Measurements from ENCODE around the gene FGD5. TPM values are rescaled to one million over a fixed set of nuclear protein-coding genes. Genes with fewer than 3 reads are reported as not detected.

FGD5 gene
- total RNA-seq, 2 donors from 2014 or later = 15.3 to 17.0 TPM

GRCh38 chr3:14962762-14963161 is 144.0 kb downstream of the FGD5 start:
- H3K36me3 ChIP-seq (ENCODE audit: control insufficient read depth, insufficient read depth, low read length) = peaks cover 30% of the 10 kb centered on the region
- no peak for TF ChIP-seq CTCF (conservative IDR thresholded peaks at IDR 0.05)
- peaks cover 22% of the 10 kb centered on the region for H3K4me1 Mint-ChIP-seq
- H3K4me1 ChIP-seq (ENCODE audit: control insufficient read depth, insufficient read depth, low read length) = peaks cover 5% of the 10 kb centered on the region
- no peak for DNase-seq
- H3K27me3 Mint-ChIP-seq (ENCODE audit: insufficient read depth) = no peaks in the 10 kb centered on the region
- H3K4me3 Mint-ChIP-seq = no peak overlapping the region
- peaks cover 13% of the 10 kb centered on the region for H3K9me3 Mint-ChIP-seq
- no peak overlapping the region for H3K27ac Mint-ChIP-seq
- 93 to 100% methylated on average over 1 to 5 of the region's 5 CpGs for WGBS, 2 experiments (ENCODE audit: insufficient coverage in 1 of 2, insufficient read length in 1 of 2)
- H3K9ac ChIP-seq (ENCODE audit: extremely low read depth, low read length, poor library complexity, severe bottlenecking) = no peak overlapping the region
- H3K9me3 ChIP-seq (ENCODE audit: control insufficient read depth, low read length) = peaks cover 19% of the 10 kb centered on the region
- peaks cover 43% of the 10 kb centered on the region for H3K36me3 Mint-ChIP-seq (ENCODE audit: low read depth)
- H3K4me3 ChIP-seq (ENCODE audit: low read length) = no peak overlapping the region
- H3K27me3 ChIP-seq (ENCODE audit: control insufficient read depth, insufficient read depth, low read length, poor library complexity, severe bottlenecking) = no peaks in the 10 kb centered on the region
- no peak overlapping the region for H3K27ac ChIP-seq (ENCODE audit: low read depth, low read length)

GRCh38 chr3:14967285-14967684 is 148.5 kb downstream of the FGD5 start:
- Mint-ChIP-seq H3K9me3 (peaks cover 17% of the 10 kb centered on the region), H3K4me1 (no peaks in the 10 kb centered on the region), H3K4me3 (no peak overlapping the region), H3K36me3 (ENCODE audit: low read depth) (peaks cover 58% of the 10 kb centered on the region), H3K27me3 (ENCODE audit: insufficient read depth) (no peaks in the 10 kb centered on the region), H3K27ac (no peak overlapping the region)
- no peak for DNase-seq
- WGBS, 2 experiments (ENCODE audit: insufficient coverage in 1 of 2, insufficient read length in 1 of 2) = 93 to 100% methylated on average over 1 of the region's 1 CpG
- no peaks in the 10 kb centered on the region for H3K4me1 ChIP-seq (ENCODE audit: control insufficient read depth, insufficient read depth, low read length)
- H3K4me3 ChIP-seq (ENCODE audit: low read length) = peak overlapping the region; percentile 27
- H3K36me3 ChIP-seq (ENCODE audit: control insufficient read depth, insufficient read depth, low read length) = peaks cover 30% of the 10 kb centered on the region
- H3K27ac ChIP-seq (ENCODE audit: low read depth, low read length) = no peak overlapping the region
- no peak for TF ChIP-seq CTCF (conservative IDR thresholded peaks at IDR 0.05)
- no peak overlapping the region for H3K9ac ChIP-seq (ENCODE audit: extremely low read depth, low read length, poor library complexity, severe bottlenecking)
- H3K27me3 ChIP-seq (ENCODE audit: control insufficient read depth, insufficient read depth, low read length, poor library complexity, severe bottlenecking) = no peaks in the 10 kb centered on the region
- peaks cover 19% of the 10 kb centered on the region for H3K9me3 ChIP-seq (ENCODE audit: control insufficient read depth, low read length)

- no peak for TF ChIP-seq CTCF (conservative IDR thresholded peaks at IDR 0.05)
- H3K36me3 Mint-ChIP-seq (ENCODE audit: low read depth) = peaks cover 69% of the 10 kb centered on the region
- Histone ChIP-seq H3K9ac (ENCODE audit: extremely low read depth, low read length, poor library complexity, severe bottlenecking) (no peak overlapping the region), H3K27ac (ENCODE audit: low read depth, low read length) (no peak overlapping the region), H3K36me3 (ENCODE audit: control insufficient read depth, insufficient read depth, low read length) (peaks cover 48% of the 10 kb centered on the region), H3K4me1 (ENCODE audit: control insufficient read depth, insufficient read depth, low read length) (no peaks in the 10 kb centered on the region), H3K9me3 (ENCODE audit: control insufficient read depth, low read length) (peaks cover 19% of the 10 kb centered on the region), H3K27me3 (ENCODE audit: control insufficient read depth, insufficient read depth, low read length, poor library complexity, severe bottlenecking) (no peaks in the 10 kb centered on the region), H3K4me3 (ENCODE audit: low read length) (no peak overlapping the region)
- no peak overlapping the region for H3K27ac Mint-ChIP-seq
- H3K4me1 Mint-ChIP-seq = no peaks in the 10 kb centered on the region
- no peak for DNase-seq
- 100% methylated on average over 1 of the region's 1 CpG for WGBS, 2 experiments (ENCODE audit: insufficient coverage in 1 of 2, insufficient read length in 1 of 2)
- H3K9me3 Mint-ChIP-seq = peaks cover 17% of the 10 kb centered on the region
- H3K27me3 Mint-ChIP-seq (ENCODE audit: insufficient read depth) = no peaks in the 10 kb centered on the region
- H3K4me3 Mint-ChIP-seq = no peak overlapping the region
Observed at GRCh38 chr3:14969671-14970070, 150.9 kb downstream of the FGD5 start.
